ENCODE results near the gene TPST2. TPM values are rescaled to one million over a fixed set of nuclear protein-coding genes. Genes with fewer than 3 reads are reported as not detected.
A peak's percentile ranks its signal among the peaks of the same experiment; 100 is the strongest.

The TPST2 gene
- total RNA-seq, 1 donor from 2014 or later = 45.4 TPM

DNA sequence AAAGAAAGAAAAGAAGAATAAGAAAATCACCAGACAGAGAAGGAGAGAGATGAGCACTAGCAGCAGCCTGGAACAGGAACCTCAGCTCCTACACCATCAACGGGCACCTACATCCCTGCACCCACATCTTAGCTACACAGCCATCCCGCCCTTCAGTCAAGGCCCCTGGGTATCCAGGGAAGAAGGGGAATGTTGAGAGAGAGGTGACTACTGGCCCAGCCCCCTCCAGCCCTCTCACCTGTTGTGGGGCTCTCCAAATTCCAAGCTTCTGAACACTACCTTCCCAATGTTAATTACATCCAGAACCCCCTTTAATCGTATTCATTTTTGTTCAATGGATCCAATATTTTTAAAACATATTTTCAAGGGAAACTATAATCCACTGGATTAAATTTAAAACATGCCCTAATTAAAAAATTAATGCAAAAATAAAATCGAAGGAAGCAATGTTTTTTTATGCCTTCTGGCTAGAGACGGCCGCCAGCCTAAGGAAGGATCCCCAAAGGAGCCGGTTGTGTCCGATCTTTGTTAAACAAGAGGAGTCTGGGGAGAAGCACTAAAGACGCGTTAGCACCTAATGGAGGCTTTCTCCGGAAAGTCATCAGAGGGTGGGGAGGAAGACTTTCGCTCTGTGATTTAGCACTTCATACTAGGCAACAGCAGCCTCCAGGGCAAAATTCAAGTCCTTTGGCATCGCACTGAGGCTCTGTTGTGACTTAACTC, 9.5 kb downstream of the TPST2 start:
- DNase-seq (ENCODE audit: low read depth in 2 of 2) = no peak

DNA sequence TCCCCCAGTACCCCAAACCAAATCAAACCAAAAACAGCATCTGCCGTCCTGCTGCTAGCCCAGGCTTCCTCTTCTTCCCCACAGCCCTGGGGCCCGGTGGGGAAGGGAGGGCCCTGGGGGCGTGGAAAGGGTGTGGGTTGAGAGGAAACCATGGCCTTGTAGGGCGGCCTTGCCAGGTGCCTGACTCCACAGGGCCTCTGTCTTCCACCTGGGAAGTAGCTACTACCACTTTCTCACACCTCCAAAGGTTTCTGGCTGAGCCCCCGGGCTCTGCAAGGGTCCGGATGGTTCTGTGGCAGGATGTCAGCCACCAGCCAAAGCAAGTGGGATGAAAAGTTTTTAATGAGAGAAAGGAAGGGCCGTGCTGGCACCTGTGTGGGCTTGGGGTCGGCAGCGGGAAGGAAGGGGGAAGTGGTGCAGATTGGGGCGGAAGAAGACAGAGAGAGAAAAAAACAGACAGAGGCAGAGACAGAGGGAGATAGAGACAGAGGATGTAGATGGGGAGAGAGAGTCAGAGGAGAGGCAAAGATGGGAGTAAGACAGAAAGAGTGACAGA, 10.5 kb downstream of the TPST2 start:
- no peak for DNase-seq (ENCODE audit: low read depth in 2 of 2)

DNA sequence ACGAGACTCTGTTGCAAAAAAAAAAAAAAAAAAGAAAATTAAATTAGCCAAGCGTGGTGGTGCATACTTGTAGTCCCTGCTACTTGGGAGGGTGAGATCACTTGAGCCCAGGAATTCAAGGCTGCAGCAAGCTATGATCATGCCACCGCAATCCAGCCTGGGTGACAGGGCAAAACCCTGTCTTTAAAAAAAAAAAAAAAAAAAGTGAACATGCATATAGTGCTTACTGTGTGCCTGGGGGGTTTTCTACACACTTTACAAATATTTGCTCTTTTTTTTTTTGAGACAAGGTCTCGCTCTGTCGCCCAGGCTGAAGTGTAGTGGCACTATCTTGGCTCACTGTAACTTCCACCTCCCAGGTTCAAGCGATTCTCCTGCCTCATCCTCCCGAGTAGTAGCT, 12.9 kb downstream of the TPST2 start:
- DNase-seq (ENCODE audit: low read depth in 2 of 2) = no peak

DNA sequence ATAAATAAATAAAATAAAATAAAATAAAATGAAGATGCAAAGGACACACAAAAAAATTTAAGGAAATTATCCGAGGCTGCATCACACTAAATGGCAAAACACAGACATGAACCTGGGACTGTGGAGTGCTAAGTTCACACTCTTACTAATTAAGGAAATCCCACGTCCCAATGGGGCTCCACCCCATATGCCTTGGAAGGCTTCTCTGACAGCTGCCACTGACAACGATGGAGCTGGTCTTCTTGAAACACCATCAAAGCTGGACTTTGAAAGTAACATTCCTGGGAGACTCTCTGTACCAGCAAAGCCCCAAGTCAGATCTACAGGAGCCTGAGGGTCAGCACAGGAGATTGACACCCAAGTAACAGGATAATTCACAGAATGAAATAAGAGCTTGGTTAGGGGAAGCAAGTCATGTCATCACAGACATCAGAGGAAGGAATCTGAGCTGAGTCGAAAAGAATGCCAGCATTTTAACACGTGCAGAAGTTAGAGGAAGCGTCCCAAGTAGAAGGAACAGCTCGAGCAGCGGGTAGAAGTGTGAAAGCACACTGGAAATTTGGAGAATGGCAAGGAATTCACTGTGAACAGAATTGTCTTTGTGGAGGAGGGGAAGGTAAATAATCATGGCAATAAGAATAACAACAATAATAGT, 13.8 kb downstream of the TPST2 start:
- DNase-seq (ENCODE audit: low read depth in 2 of 2) = peak in 1 of 2 donors; percentile 33

- no peak for DNase-seq (ENCODE audit: low read depth in 2 of 2)
These were observed 15.8 kb downstream of the TPST2 start for GRCh38 chr22:26574001-26574723.

- DNase-seq (ENCODE audit: low read depth in 2 of 2) = peak in 1 of 2 donors; percentile 70
These were observed 16.8 kb downstream of the TPST2 start for GRCh38 chr22:26573026-26573662.

GRCh38 chr22:26570864-26571525, 18.9 kb downstream of the TPST2 start:
- no peak for DNase-seq (ENCODE audit: low read depth in 2 of 2)

- DNase-seq (ENCODE audit: low read depth in 2 of 2) = peak in 1 of 2 donors; percentile 13
These were observed 19.8 kb downstream of the TPST2 start for GRCh38 chr22:26570115-26570514.

GRCh38 chr22:26568207-26568706, 21.7 kb downstream of the TPST2 start:
- peak in 1 of 2 donors; percentile 38 for DNase-seq (ENCODE audit: low read depth in 2 of 2)

- DNase-seq (ENCODE audit: low read depth in 2 of 2) = no peak
These were observed 22.3 kb downstream of the TPST2 start for GRCh38 chr22:26567610-26568009.

DNA sequence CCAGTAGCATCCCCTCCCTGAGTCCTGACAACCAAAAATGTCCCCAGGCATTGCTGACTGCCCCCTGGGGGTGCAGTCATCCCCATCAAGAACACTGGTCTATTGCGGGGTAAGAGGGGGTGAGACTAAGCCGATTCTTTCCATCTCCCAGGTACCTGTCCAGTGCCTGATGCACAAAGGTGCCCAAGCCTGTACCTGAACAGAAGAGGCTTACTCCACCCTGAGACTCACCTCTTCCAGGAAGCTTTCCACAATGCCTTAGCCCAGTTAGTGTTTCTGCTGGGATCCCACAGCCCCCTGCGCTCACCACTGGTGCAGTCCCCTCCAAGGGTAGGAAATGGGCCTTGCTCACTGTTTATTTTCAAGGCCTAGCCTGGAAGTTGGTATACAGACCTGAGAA, 22.9 kb downstream of the TPST2 start:
- no peak for DNase-seq (ENCODE audit: low read depth in 2 of 2)

DNA sequence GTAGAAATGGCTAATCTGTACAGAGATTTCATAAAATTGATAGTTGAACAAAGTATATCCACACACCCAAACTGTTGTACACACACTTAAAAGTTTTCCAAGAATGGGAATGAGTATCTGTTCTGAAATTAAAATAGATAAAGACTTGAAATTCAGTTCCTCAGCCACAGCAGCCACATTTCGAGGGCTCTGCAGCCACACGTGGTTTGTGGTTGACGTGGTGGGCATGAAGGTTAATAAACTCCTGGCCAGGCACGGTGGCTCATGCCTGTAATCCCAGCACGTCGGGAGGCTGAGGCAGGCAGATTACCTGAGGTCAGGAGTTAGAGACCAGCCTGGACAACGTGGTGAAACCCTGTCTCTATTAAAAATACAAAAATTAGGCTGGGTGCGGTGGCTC, 24.0 kb downstream of the TPST2 start:
- no peak for DNase-seq (ENCODE audit: low read depth in 2 of 2)

DNA sequence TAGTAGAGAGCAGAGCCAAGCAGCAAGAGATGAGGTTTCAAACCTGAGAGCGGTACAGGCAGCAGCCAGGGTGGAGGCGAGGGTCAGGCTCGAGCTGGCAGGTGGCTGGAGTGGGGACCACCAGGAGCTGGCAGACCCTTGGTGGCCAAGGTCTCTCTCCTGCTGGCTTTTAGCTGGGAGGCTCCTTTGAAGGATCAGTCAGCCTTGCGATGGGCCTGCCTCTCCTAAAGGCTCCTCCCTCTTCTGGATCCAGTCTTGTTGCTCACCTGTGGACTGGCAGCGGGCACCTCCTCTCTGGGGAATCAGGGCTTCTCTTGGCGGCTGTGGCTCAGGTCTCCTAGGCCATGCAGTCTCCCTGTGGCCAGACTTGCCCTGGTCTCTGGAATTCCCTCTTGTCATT, 24.8 kb downstream of the TPST2 start:
- DNase-seq (ENCODE audit: low read depth in 2 of 2) = no peak

DNA sequence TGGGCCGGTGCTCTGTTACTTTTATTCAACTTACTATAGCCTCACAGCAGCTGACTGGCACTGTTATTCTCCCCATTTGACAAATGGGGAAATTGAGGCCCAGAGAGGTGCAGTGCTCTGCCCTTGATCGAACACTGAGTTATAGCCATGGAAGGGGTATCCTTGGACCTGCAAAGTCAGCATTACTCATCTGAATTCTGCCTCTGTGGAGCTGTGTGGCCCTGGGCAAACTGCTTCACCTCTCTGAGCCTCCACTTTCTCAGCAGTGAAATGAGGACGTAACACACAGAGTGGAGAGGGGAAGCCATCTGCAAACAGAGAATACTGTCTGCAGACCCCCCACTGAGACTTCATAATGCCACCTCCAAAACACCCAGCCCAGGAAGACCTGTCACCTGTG, 25.3 kb downstream of the TPST2 start:
- no peak for DNase-seq (ENCODE audit: low read depth in 2 of 2)

GRCh38 chr22:26564181-26564580, 25.8 kb downstream of the TPST2 start:
- DNase-seq (ENCODE audit: low read depth in 2 of 2) = peak in 1 of 2 donors; percentile 46

GRCh38 chr22:26563022-26563421, 26.9 kb downstream of the TPST2 start:
- DNase-seq (ENCODE audit: low read depth in 2 of 2) = no peak

- DNase-seq (ENCODE audit: low read depth in 2 of 2) = no peak
These were observed 28.0 kb downstream of the TPST2 start for GRCh38 chr22:26561756-26562417.

DNA sequence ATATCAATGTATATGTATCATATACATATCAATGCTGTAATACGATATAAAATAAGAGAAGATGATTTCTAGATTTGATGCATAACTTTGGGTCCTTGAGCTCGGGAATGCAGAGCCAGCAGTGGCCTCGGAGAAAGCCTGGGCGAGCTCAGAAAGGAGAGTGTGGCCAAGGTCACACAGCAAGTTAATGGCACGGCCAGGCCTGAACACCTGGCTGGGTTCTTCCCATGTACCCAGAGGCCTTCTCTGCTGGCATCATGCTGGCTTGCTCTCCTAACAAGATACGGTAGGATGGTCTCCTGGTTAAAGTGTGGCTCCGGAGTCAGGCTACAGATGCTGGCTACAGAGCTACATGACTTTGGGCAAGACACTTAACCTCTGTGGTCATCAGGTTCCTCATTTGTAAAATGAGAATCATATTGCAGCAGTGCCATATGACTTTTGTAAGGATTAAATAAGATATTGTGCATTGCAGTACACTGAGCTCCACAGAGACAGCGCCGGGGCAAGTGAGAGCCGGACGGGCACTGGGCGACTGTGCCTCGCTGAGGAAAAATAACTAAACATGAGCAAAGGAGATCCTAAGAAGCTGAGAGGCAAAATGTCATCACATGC, 29.9 kb downstream of the TPST2 start:
- DNase-seq (ENCODE audit: low read depth in 2 of 2) = no peak

DNA sequence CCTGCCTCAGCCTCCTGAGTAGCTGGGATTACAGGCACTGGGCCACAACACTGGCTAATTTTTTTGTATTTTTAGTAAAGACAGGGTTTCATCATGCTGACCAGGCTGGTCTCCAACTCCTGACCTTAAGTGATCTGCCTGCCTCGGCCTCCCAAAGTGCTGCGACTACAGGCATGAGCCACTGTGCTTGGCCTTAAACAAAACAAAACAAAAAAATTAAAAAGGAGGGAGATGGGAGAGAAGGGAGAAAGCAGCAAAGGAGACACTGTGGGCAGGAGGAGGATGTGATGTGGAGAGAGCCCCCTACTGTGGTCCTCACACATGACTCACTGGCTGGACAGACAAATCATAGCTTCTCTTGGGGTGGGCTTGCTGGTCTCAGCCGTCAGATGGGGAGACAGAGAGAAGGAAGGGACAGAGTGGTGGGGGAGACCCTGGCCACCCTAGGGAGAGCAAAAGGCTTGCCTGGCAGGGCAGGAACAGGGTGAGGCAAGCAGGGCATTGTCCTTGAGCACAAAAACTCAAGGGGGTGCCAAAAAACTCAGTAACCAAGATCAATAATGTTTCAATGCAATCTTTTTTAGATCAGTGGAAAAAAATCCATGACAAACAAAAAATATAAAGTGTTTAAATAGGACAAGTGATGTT, 31.6 kb downstream of the TPST2 start:
- DNase-seq (ENCODE audit: low read depth in 2 of 2) = no peak

- no peak for DNase-seq (ENCODE audit: low read depth in 2 of 2)
These were observed 33.0 kb downstream of the TPST2 start for GRCh38 chr22:26556904-26557303.

Data from dermis microvascular lymphatic vessel endothelial cell (primary cell).